WTC11 (cell line): ENCODE results near the gene WWOX. TPM values are rescaled to one million over a fixed set of nuclear protein-coding genes. Genes with fewer than 3 reads are reported as not detected.

Experiments used
- ATAC-seq: fragments of 200-7000 bp; cut with Tn5 transposase; 2 replicates; pipeline ENCODE4 v1.10.0; 2021; ENCODE audit warnings: mild to moderate bottlenecking, moderate library complexity
- CTCF ChIA-PET: fragments of 300-600 bp; sonication (Branson Sonifier 250); formaldehyde crosslinking; loops from one replicate; lab custom pipeline; 2021; ENCODE audit warnings: antibody characterized with exemption; lab: Charles Lee
- POLR2A ChIA-PET: fragments of 350-600 bp; sonication (Branson Sonifier 250); formaldehyde crosslinking; loops from one replicate; lab custom pipeline; 2021; ENCODE audit warnings: antibody characterized with exemption; lab: Charles Lee
- DNase-seq: peaks from one replicate; pipeline ENCODE4 v3.0.0; 2021; ENCODE audit warnings: low spot score
- H3K27ac Mint-ChIP-seq: 2 replicates; pipeline ENCODE4 v1.8.0; 2021; ENCODE audit warnings: mixed read lengths
- H3K27me3 Mint-ChIP-seq: 2 replicates; pipeline ENCODE4 v1.8.0; 2021; ENCODE audit warnings: low read depth, mild to moderate bottlenecking, moderate library complexity, mixed read lengths
- H3K36me3 Mint-ChIP-seq: 2 replicates; pipeline ENCODE4 v1.8.0; 2021; ENCODE audit warnings: mixed read lengths
- H3K4me1 Mint-ChIP-seq: 2 replicates; pipeline ENCODE4 v1.8.0; 2022; ENCODE audit warnings: mixed read lengths
- H3K4me3 Mint-ChIP-seq: 2 replicates; pipeline ENCODE4 v1.8.0; 2021; ENCODE audit warnings: mild to moderate bottlenecking, moderate library complexity, mixed read lengths
- H3K9me3 Mint-ChIP-seq: 2 replicates; pipeline ENCODE4 v1.8.0; 2021; ENCODE audit warnings: mixed read lengths
- AR ChIP-seq: fragments of 250-450 bp; sonication (Bioruptor Pico); IDR thresholded peaks from 2 replicates; pipeline ENCODE4 v1.9.0; 2021; ENCODE audit warnings: mild to moderate bottlenecking
- CTCF ChIP-seq: fragments of 200-600 bp; IDR thresholded peaks from 2 replicates; pipeline ENCODE4 v1.8.0; 2022; ENCODE audit warnings: antibody characterized with exemption
- FOXK1 ChIP-seq: sonication (generic); formaldehyde crosslinking; IDR thresholded peaks from 2 replicates; pipeline ENCODE4 v1.8.0; 2022; ENCODE audit warnings: mild to moderate bottlenecking, moderate library complexity, missing genetic modification reagents
- HMGA2 ChIP-seq: fragments of 250-450 bp; sonication (Bioruptor Pico); IDR thresholded peaks from 2 replicates; pipeline ENCODE4 v1.4.0; 2021; ENCODE audit warnings: mild to moderate bottlenecking, moderate library complexity
- JAZF1 ChIP-seq: fragments of 250-450 bp; sonication (Bioruptor Pico); IDR thresholded peaks from 2 replicates; pipeline ENCODE4 v1.9.0; 2021; ENCODE audit warnings: moderate library complexity, mild to moderate bottlenecking, inconsistent platforms
- PRDM15 ChIP-seq: sonication (generic); formaldehyde crosslinking; IDR thresholded peaks from 2 replicates; pipeline ENCODE4 v1.8.0; 2022; ENCODE audit warnings: missing genetic modification reagents
- RELA ChIP-seq: sonication (generic); formaldehyde crosslinking; IDR thresholded peaks from 2 replicates; pipeline ENCODE4 v1.8.1; 2022; ENCODE audit warnings: missing genetic modification reagents, mild to moderate bottlenecking, borderline replicate concordance
- TEAD4 ChIP-seq: sonication (generic); formaldehyde crosslinking; IDR thresholded peaks from 2 replicates; pipeline ENCODE4 v1.8.0; 2022; ENCODE audit warnings: mild to moderate bottlenecking, missing genetic modification reagents
- ZNF232 ChIP-seq: sonication (generic); formaldehyde crosslinking; IDR thresholded peaks from 2 replicates; pipeline ENCODE4 v1.8.0; 2022; ENCODE audit warnings: mild to moderate bottlenecking, missing genetic modification reagents
- ZNF396 ChIP-seq: fragments of 250-450 bp; sonication (Bioruptor Pico); IDR thresholded peaks from 2 replicates; pipeline ENCODE4 v1.8.0; 2021; ENCODE audit warnings: mild to moderate bottlenecking, moderate library complexity, borderline replicate concordance
- total RNA-seq: library from RNA; stranded (reverse); gene quantifications from 3 replicates; pipeline ENCODE4 v1.2.3, GENCODE V29; 2021

Gene WWOX
- total RNA-seq, 1 experiment from 2014 or later, result 15.7 TPM

GRCh38 chr16:78383118-78383517, 283.7 kb downstream of the WWOX start:
- Mint-ChIP-seq H3K4me3 (no peak overlapping the region), H3K27me3 (no peaks in the 10 kb centered on the region), H3K9me3 (peaks cover 14% of the 10 kb centered on the region), H3K36me3 (no peaks in the 10 kb centered on the region), H3K27ac (peak overlapping the region; percentile 3; the same call in 1 of the 2 replicates), H3K4me1 (peaks cover 16% of the 10 kb centered on the region)
- POLR2A ChIA-PET, result no interaction called here
- CTCF ChIA-PET, result no interaction called here
- TF ChIP-seq CTCF (no peak), RELA (CRISPR knock-in tag) (no peak)
- ATAC-seq, result no peak
- no peak for DNase-seq

GRCh38 chr16:78385086-78385805, 285.8 kb downstream of the WWOX start:
- ChIA-PET CTCF (no interaction called here), POLR2A (no interaction called here)
- DNase-seq (no peak), ATAC-seq (no peak)
- no peak for TF ChIP-seq AR (CRISPR knock-in tag)
- TF ChIP-seq FOXK1 (CRISPR knock-in tag), result no peak
- no peak for TF ChIP-seq PRDM15 (CRISPR knock-in tag)
- TF ChIP-seq CTCF, result no peak
- no peak for TF ChIP-seq JAZF1 (CRISPR knock-in tag)
- TF ChIP-seq ZNF232 (CRISPR knock-in tag), result no peak
- no peak for TF ChIP-seq HMGA2 (CRISPR knock-in tag)
- TF ChIP-seq ZNF396, result no peak
- no peak for TF ChIP-seq TEAD4
- Mint-ChIP-seq H3K4me3 (no peak overlapping the region), H3K36me3 (no peaks in the 10 kb centered on the region), H3K9me3 (peaks cover 14% of the 10 kb centered on the region), H3K27ac (no peak overlapping the region), H3K27me3 (no peaks in the 10 kb centered on the region), H3K4me1 (peaks cover 16% of the 10 kb centered on the region)
